Measurements from ENCODE around the gene B3GAT1. TPM values are rescaled to one million over a fixed set of nuclear protein-coding genes. Genes with fewer than 3 reads are reported as not detected.

The B3GAT1 gene
- total and polyA plus RNA-seq, 2 experiments from 2014 or later = 4.8 to 28.3 TPM

- Histone ChIP-seq H3K27me3 (ENCODE audit: insufficient read depth) (no peaks in the 10 kb centered on the region), H3K79me2 (replicated peaks; ENCODE audit: insufficient read depth) (peaks cover 45% of the 10 kb centered on the region), H3K4me1 (ENCODE audit: insufficient read depth) (no peaks in the 10 kb centered on the region), H3K36me3 (ENCODE audit: insufficient read depth) (no peaks in the 10 kb centered on the region), H3K27ac (ENCODE audit: low read depth) (no peak overlapping the region), H3K9me2 (ENCODE audit: insufficient read depth) (peaks cover 4% of the 10 kb centered on the region; the same call in 1 of the 2 replicates), H4K20me1 (replicated peaks; ENCODE audit: insufficient read depth) (peaks cover 27% of the 10 kb centered on the region), H2AFZ (no peak overlapping the region), H3K4me2 (no peak overlapping the region), H3K4me3 (no peak overlapping the region), H3F3A (replicated peaks; ENCODE audit: low read depth) (no peaks in the 10 kb centered on the region)
- no peak for ATAC-seq
- peaks cover 15% of the 10 kb centered on the region for H3K4me1 Mint-ChIP-seq
- H3K27ac Mint-ChIP-seq = no peak overlapping the region
- peaks cover 20% of the 10 kb centered on the region for H3K36me3 Mint-ChIP-seq (ENCODE audit: low read depth)
- H3K9me3 Mint-ChIP-seq = peaks cover 3% of the 10 kb centered on the region; the same call in 2 of the 3 replicates
- DNase-seq (ENCODE audit: low spot score) = no peak
- H3K27me3 Mint-ChIP-seq (ENCODE audit: insufficient read depth, low read depth, poor library complexity) = peaks cover 5% of the 10 kb centered on the region
- no peak for TF ChIP-seq EZH2phosphoT487 (IDR thresholded peaks at IDR 0.05; ENCODE audit: unreplicated experiment)
- no peak for TF ChIP-seq ZNF331 (CRISPR knock-in tag; IDR thresholded peaks at IDR 0.05; ENCODE audit: low read depth)
- TF ChIP-seq, protein P1, sequence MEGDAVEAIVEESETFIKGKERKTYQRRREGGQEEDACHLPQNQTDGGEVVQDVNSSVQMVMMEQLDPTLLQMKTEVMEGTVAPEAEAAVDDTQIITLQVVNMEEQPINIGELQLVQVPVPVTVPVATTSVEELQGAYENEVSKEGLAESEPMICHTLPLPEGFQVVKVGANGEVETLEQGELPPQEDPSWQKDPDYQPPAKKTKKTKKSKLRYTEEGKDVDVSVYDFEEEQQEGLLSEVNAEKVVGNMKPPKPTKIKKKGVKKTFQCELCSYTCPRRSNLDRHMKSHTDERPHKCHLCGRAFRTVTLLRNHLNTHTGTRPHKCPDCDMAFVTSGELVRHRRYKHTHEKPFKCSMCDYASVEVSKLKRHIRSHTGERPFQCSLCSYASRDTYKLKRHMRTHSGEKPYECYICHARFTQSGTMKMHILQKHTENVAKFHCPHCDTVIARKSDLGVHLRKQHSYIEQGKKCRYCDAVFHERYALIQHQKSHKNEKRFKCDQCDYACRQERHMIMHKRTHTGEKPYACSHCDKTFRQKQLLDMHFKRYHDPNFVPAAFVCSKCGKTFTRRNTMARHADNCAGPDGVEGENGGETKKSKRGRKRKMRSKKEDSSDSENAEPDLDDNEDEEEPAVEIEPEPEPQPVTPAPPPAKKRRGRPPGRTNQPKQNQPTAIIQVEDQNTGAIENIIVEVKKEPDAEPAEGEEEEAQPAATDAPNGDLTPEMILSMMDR (conservative IDR thresholded peaks at IDR 0.05; ENCODE audit: low read depth in 2 of 2) = no peak
- TF ChIP-seq REST (IDR thresholded peaks at IDR 0.05; ENCODE audit: unreplicated experiment) = no peak
- no peak for TF ChIP-seq ETS1 (IDR thresholded peaks at IDR 0.05)
- no peak for TF ChIP-seq POLR2AphosphoS5 (IDR thresholded peaks at IDR 0.05; ENCODE audit: low read depth)
- no peak for TF ChIP-seq NANOG (IDR thresholded peaks at IDR 0.05; ENCODE audit: borderline replicate concordance)
- no peak for TF ChIP-seq EZH2 (IDR thresholded peaks at IDR 0.05; ENCODE audit: low read depth, unreplicated experiment)
- TF ChIP-seq CREB1 (CRISPR knock-in tag; IDR thresholded peaks at IDR 0.05; ENCODE audit: low read depth) = no peak
- TF ChIP-seq STAT1 (IDR thresholded peaks at IDR 0.05; ENCODE audit: unreplicated experiment) = no peak
- TF ChIP-seq ZNF114 (CRISPR knock-in tag; IDR thresholded peaks at IDR 0.05) = no peak
- TF ChIP-seq ZNF462 (CRISPR knock-in tag; IDR thresholded peaks at IDR 0.05) = no peak
- no peak for TF ChIP-seq JUNB (IDR thresholded peaks at IDR 0.05; ENCODE audit: unreplicated experiment)
- H3K4me3 Mint-ChIP-seq = no peak overlapping the region
Measured at GRCh38 chr11:134398079-134398444, 14.0 kb downstream of the B3GAT1 start.
